Neural cell (in vitro differentiated cells): ENCODE data around the gene TMEM11. TPM values are rescaled to one million over a fixed set of nuclear protein-coding genes. Genes with fewer than 3 reads are reported as not detected.

Experiments
- H2AFZ ChIP-seq: fragments of 200-600, 300-800 bp; sonication (generic), shearing (Covaris generic); 2 replicates; pipeline ENCODE4 v1.6.0; 2014; ENCODE audit warnings: low read depth, mild to moderate bottlenecking, antibody characterized with exemption, low read length, moderate library complexity
- H3F3A ChIP-seq: fragments of 200-600 bp; shearing (Covaris generic); 2 replicates; pipeline ENCODE4 v1.6.1; 2016; ENCODE audit warnings: mild to moderate bottlenecking, moderate library complexity, mixed read lengths, antibody characterized with exemption, low read length; ENCODE audit not compliant: insufficient read depth, poor library complexity, severe bottlenecking
- H3K27ac ChIP-seq: fragments of 200-600, 300-800 bp; sonication (generic), shearing (Covaris generic); 2 replicates; pipeline ENCODE4 v1.5.1; 2014; ENCODE audit warnings: mild to moderate bottlenecking, low read length, moderate library complexity
- H3K27me3 ChIP-seq: fragments of 300-800, 200-600 bp; sonication (generic), shearing (Covaris generic); 2 replicates; pipeline ENCODE4 v1.6.0; 2014; ENCODE audit warnings: mild to moderate bottlenecking, low read depth, low read length, moderate library complexity; ENCODE audit not compliant: insufficient read depth
- H3K36me3 ChIP-seq: fragments of 300-800, 200-600 bp; sonication (generic), shearing (Covaris generic); 2 replicates; pipeline ENCODE4 v1.5.1; 2014; ENCODE audit warnings: mild to moderate bottlenecking, antibody characterized with exemption, low read length, moderate library complexity; ENCODE audit not compliant: insufficient read depth
- H3K4me2 ChIP-seq: fragments of 300-800, 200-600 bp; sonication (generic), shearing (Covaris generic); 2 replicates; pipeline ENCODE4 v1.6.0; 2014; ENCODE audit warnings: mild to moderate bottlenecking, low read length
- H3K4me3 ChIP-seq: fragments of 300-800, 200-600 bp; sonication (generic), shearing (Covaris generic); 2 replicates; pipeline ENCODE4 v1.5.1; 2014; ENCODE audit warnings: mild to moderate bottlenecking, low read length, moderate library complexity
- H3K79me2 ChIP-seq: fragments of 200-600 bp; shearing (Covaris generic); replicated peaks from 2 replicates; pipeline ENCODE4 v1.6.0; 2014; ENCODE audit warnings: mild to moderate bottlenecking, low read length, moderate library complexity; ENCODE audit not compliant: insufficient read depth
- H3K9ac ChIP-seq: fragments of 300-800, 200-600 bp; sonication (generic), shearing (Covaris generic); 2 replicates; pipeline ENCODE4 v1.6.1; 2016; ENCODE audit warnings: mild to moderate bottlenecking, low read length, mixed read lengths
- H3K9me2 ChIP-seq: fragments of 200-600 bp; shearing (Covaris generic); 2 replicates; pipeline ENCODE4 v1.6.1; 2016; ENCODE audit warnings: mild to moderate bottlenecking, low read length, mixed read lengths; ENCODE audit not compliant: insufficient read depth
- H3K9me3 ChIP-seq: fragments of 200-600, 300-800 bp; sonication (generic), shearing (Covaris generic); 2 replicates; pipeline ENCODE4 v1.6.1; 2016; ENCODE audit warnings: mild to moderate bottlenecking, mixed run types, low read length, moderate library complexity, mixed read lengths
- H4K20me1 ChIP-seq: fragments of 200-600 bp; shearing (Covaris generic); 2 replicates; pipeline ENCODE4 v1.6.1; 2016; ENCODE audit warnings: mild to moderate bottlenecking, mixed run types; ENCODE audit not compliant: insufficient read depth
- CTCF ChIP-seq: fragments of 450-650 bp; IDR thresholded peaks from 2 replicates; pipeline ENCODE4 v1.5.1; 2014; ENCODE audit warnings: antibody characterized with exemption, mild to moderate bottlenecking, moderate library complexity; ENCODE audit not compliant: poor library complexity, severe bottlenecking
- EP300 ChIP-seq: fragments of 450-650 bp; conservative IDR thresholded peaks from 2 replicates; pipeline ENCODE4 v1.6.1; 2014; ENCODE audit warnings: antibody characterized with exemption, mild to moderate bottlenecking, moderate library complexity; ENCODE audit not compliant: poor library complexity, severe bottlenecking
- EZH2 ChIP-seq: fragments of 200-600, 300-800 bp; shearing (Covaris generic), sonication (generic); IDR thresholded peaks from 2 replicates; pipeline ENCODE4 v1.6.1; 2014; ENCODE audit warnings: antibody characterized with exemption, low read length, borderline replicate concordance, mild to moderate bottlenecking; ENCODE audit not compliant: insufficient read depth, poor library complexity, severe bottlenecking
- MXI1 ChIP-seq: fragments of 450-650 bp; conservative IDR thresholded peaks from 2 replicates; pipeline ENCODE4 v1.6.1; 2014; ENCODE audit warnings: antibody characterized with exemption, mild to moderate bottlenecking; ENCODE audit not compliant: poor library complexity, severe bottlenecking
- POLR2AphosphoS5 ChIP-seq: IDR thresholded peaks from 2 replicates; pipeline ENCODE4 v1.6.1; 2012
- RAD21 ChIP-seq: fragments of 450-650 bp; conservative IDR thresholded peaks from 2 replicates; pipeline ENCODE4 v1.6.1; 2014; ENCODE audit warnings: antibody characterized with exemption, mild to moderate bottlenecking, moderate library complexity
- REST ChIP-seq: IDR thresholded peaks from 2 replicates; pipeline ENCODE4 v1.6.1; 2012; ENCODE audit warnings: borderline replicate concordance
- SMC3 ChIP-seq: fragments of 450-650 bp; conservative IDR thresholded peaks from 2 replicates; pipeline ENCODE4 v1.6.1; 2014; ENCODE audit warnings: antibody characterized with exemption, mild to moderate bottlenecking, moderate library complexity; ENCODE audit not compliant: poor library complexity
- TAF1 ChIP-seq: IDR thresholded peaks from 2 replicates; pipeline ENCODE4 v1.6.1; 2012; ENCODE audit warnings: low read depth
- polyA plus RNA-seq: library from polyadenylated mRNA; depleted of rRNA; stranded (reverse); fragments of >200 nt; gene quantifications from 2 replicates; pipeline ENCODE4 v1.2.3, GENCODE V29; 2014

TMEM11 gene
- polyA plus RNA-seq, 1 donor from 2014 or later, result 24.6 TPM

- Histone ChIP-seq H3K9me2 (no peaks in the 10 kb centered on the region), H3K4me2 (peak overlapping the region; percentile 83), H3K27me3 (no peaks in the 10 kb centered on the region), H3F3A (no peaks in the 10 kb centered on the region), H4K20me1 (no peaks in the 10 kb centered on the region), H3K4me3 (peak overlapping the region; percentile 100), H3K27ac (peak overlapping the region; percentile 91), H3K9ac (peak overlapping the region; percentile 95), H2AFZ (peak overlapping the region; percentile 73), H3K79me2 (peaks cover 52% of the 10 kb centered on the region), H3K36me3 (no peaks in the 10 kb centered on the region), H3K9me3 (no peaks in the 10 kb centered on the region)
- TF ChIP-seq EZH2, result no peak
These were observed 335 bp downstream of the TMEM11 start for GRCh38 chr17:21213638-21214014.

- H3K9me3 ChIP-seq, result no peaks in the 10 kb centered on the region
- H4K20me1 ChIP-seq, result no peaks in the 10 kb centered on the region
- H3F3A ChIP-seq, result no peaks in the 10 kb centered on the region
- H3K27me3 ChIP-seq, result no peaks in the 10 kb centered on the region
- peak overlapping the region; percentile 95 for H3K9ac ChIP-seq
- H3K27ac ChIP-seq, result peak overlapping the region; percentile 91
- H3K79me2 ChIP-seq, result peaks cover 58% of the 10 kb centered on the region
- H3K4me3 ChIP-seq, result peak overlapping the region; percentile 100
- peak overlapping the region; percentile 73 for H2AFZ ChIP-seq
- H3K9me2 ChIP-seq, result no peaks in the 10 kb centered on the region
- H3K4me2 ChIP-seq, result peak overlapping the region; percentile 83
- no peaks in the 10 kb centered on the region for H3K36me3 ChIP-seq
- TF ChIP-seq CTCF (no peak), EP300 (no peak), RAD21 (no peak), MXI1 (no peak), POLR2AphosphoS5 (no peak), EZH2 (no peak), REST (no peak), TAF1 (no peak), SMC3 (no peak)
These were observed 929 bp downstream of the TMEM11 start for GRCh38 chr17:21212826-21213637.
